IPS DF 6.9 (cell line): ENCODE results near the gene CENPU.

Source experiments
- DNase-seq: peaks from one replicate; pipeline ENCODE4 v3.0.0-alpha.2; 2013; ENCODE audit warnings: low read depth, low spot score
- H3K27ac ChIP-seq: one replicate; pipeline ENCODE4 v1.5.1; 2013; ENCODE audit warnings: low read length, control low read depth
- H3K27me3 ChIP-seq: 2 replicates; pipeline ENCODE4 v1.6.1; 2013; ENCODE audit warnings: mild to moderate bottlenecking, low read length; ENCODE audit not compliant: control insufficient read depth, insufficient read depth
- H3K36me3 ChIP-seq: 2 replicates; pipeline ENCODE4 v1.6.1; 2013; ENCODE audit warnings: low read length; ENCODE audit not compliant: control insufficient read depth, insufficient read depth
- H3K4me1 ChIP-seq: 2 replicates; pipeline ENCODE4 v1.6.1; 2013; ENCODE audit warnings: low read length; ENCODE audit not compliant: control insufficient read depth, insufficient read depth
- H3K4me3 ChIP-seq: 2 replicates; pipeline ENCODE4 v1.5.1; 2013; ENCODE audit warnings: mild to moderate bottlenecking, low read length
- H3K9me3 ChIP-seq: 2 replicates; pipeline ENCODE4 v1.6.1; 2013; ENCODE audit warnings: low read length, inconsistent platforms; ENCODE audit not compliant: control insufficient read depth, insufficient read depth
- WGBS: extraction: QIAGEN DNeasy Blood & Tissue Kit; methylation state at CpG from one replicate; pipeline ENCODE4 v1.1.7; 2013; ENCODE audit warnings: mixed read lengths, missing lambda C conversion rate; ENCODE audit not compliant: insufficient read length, insufficient coverage; 5-methylcytosine and 5-hydroxymethylcytosine counted together

CENPU gene

DNA sequence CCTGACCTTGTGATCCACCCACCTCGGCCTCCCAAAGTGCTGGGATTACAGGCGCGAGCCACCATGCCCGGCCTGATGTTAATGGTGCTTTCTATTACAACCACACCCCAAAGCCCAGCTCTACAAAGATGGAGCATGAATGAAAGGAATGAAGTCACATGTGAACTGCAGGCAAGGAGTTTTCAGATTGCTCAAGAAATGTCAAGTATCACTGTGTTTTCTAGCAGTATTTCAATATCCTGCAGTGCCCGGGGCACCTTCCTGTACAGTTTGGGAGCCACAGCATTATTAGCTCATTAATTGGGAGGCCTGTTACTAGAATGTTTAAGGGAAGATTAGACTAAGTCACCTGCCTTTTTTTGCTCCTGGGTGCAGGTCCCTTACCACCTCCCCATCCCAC lies 44.2 kb downstream of the CENPU start:
- H3K36me3 ChIP-seq, result no peaks in the 10 kb centered on the region
- H3K4me1 ChIP-seq, result no peaks in the 10 kb centered on the region
- H3K27me3 ChIP-seq, result no peaks in the 10 kb centered on the region
- no CpG with 5 or more reads among the region's 5 CpGs for whole genome bisulfite sequencing
- no peak overlapping the region for H3K27ac ChIP-seq
- no peak overlapping the region for H3K4me3 ChIP-seq
- DNase-seq, result no peak
- no peaks in the 10 kb centered on the region for H3K9me3 ChIP-seq

DNA sequence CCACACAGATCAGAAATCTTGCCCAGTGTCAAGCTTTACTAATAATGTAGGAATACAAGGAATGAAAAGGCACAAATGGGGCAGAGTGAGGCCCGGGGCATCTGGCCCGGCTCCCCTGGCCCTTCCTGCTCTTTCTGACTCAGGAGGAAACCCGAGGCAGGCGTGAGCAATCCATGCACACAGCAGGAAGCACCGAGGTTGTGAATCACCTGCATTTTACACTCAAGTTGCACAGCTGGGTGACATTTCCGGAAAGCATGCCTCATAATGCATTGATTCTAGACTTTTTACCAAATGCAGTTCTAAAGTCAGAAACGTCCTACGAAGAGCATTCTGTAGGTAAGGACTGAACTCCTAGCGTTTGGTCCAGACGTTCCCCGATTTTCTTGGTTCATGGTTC lies 45.4 kb downstream of the CENPU start:
- peak; percentile 43 for DNase-seq
- WGBS, result no CpG with 5 or more reads among the region's 11 CpGs
- H3K27ac ChIP-seq, result no peak overlapping the region

DNA sequence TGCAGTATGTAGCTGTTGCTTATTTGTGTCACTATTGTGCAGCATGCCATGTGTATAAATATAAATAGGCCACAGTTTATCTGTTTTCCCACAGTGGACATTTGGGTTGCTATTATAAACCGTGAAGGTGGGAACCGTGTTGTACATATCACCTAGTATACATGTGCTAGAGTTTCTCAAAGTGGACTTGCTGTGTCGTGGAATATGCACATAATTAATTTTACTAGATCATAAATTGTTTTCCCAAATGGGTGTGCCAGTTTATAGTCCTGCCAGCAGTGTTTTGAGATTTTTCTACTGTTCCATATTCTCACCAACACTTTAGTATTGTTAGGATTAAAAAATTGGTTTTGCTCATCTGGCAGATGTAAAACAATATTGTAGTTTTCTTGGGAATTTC lies 45.9 kb downstream of the CENPU start:
- no peak for DNase-seq
- H3K4me3 ChIP-seq, result no peak overlapping the region
- no CpG with 5 or more reads among the region's 3 CpGs for WGBS
- H3K27me3 ChIP-seq, result no peaks in the 10 kb centered on the region
- H3K9me3 ChIP-seq, result no peaks in the 10 kb centered on the region
- H3K4me1 ChIP-seq, result no peaks in the 10 kb centered on the region
- no peak overlapping the region for H3K27ac ChIP-seq
- no peaks in the 10 kb centered on the region for H3K36me3 ChIP-seq

More for the DNA sequence above, 45.4 kb downstream of the CENPU start:
- H3K36me3 ChIP-seq, result no peaks in the 10 kb centered on the region
- no peaks in the 10 kb centered on the region for H3K4me1 ChIP-seq
- H3K27me3 ChIP-seq, result no peaks in the 10 kb centered on the region
- H3K4me3 ChIP-seq, result no peak overlapping the region
- H3K9me3 ChIP-seq, result no peaks in the 10 kb centered on the region

DNA sequence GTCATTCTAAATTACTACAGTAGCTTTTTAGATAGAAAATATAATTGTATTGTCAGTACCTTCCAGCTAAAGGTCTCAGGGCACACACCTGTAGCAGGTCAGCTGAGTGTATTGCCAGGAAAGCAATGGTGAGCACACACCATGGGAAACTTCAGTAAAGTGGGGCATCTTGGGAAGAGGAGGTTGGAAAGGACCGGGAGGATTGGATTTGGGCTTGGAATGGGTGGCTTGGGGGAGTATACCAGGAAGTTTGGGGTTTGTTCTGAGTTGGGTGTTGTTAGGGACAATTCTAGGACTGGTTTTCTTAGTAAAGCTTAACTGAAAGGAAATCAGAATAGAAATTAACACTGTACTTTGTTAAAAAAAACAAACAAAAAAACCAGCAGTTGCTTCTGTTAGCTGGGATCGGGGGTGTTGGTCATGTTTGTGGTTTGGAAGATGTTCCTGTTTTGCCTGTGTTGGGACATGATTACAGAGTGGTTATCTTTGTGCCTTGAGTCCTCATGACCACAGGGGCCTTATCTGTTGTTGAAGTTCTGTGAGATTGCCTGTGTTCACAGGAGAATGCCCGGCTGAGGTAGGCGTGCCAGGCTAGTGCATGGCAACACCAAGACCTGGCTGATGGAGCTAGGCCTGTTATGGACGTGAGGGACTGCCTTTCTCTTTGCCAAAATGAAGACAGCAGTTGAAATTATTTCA lies 49.3 kb downstream of the CENPU start:
- Histone ChIP-seq H3K4me1 (no peaks in the 10 kb centered on the region), H3K9me3 (no peaks in the 10 kb centered on the region), H3K4me3 (no peak overlapping the region), H3K27ac (no peak overlapping the region), H3K27me3 (no peaks in the 10 kb centered on the region), H3K36me3 (no peaks in the 10 kb centered on the region)
- no CpG with 5 or more reads among the region's 5 CpGs for WGBS
- no peak for DNase-seq

DNA sequence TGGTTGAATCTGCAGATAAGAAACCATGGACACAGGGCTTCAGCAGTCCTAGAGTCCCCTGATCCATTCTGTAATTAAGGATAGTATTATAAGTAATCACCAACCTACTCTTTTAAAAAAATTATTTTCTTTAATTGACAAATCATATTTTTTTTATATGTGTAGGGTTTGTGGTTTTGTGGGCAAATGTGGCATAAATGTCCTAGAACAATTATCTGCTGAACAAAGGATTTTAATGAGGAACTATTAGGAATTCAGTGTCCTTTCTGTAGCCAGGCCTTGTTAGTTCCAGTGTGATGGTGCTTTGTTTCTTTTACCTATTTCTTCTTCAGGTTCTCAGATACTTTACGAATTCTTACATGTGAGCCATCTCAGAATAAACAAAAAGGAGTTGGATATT lies 52.0 kb downstream of the CENPU start:
- H3K27ac ChIP-seq, result no peak overlapping the region
- WGBS, result no CpG with 5 or more reads among the region's 1 CpG

DNA sequence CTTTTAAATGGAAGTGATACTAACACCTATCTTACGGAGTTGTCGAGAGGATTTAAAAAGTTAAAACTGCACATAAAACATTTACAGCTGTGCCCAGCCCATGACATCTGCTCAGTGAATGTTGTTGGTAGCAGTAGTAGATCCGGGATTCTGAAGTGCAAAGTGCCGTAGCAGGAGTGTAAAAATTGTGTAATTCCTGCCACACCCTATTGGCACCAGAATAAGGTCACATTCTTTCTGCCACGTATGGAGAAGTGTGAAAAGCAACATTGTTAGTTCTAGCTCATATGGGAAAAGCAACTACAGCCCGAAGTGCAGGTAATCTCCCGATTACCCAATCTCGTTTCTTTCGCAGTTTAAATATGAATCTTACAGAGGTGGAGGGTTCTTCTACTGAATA lies 53.2 kb downstream of the CENPU start:
- no peak for DNase-seq
- Histone ChIP-seq H3K27me3 (no peaks in the 10 kb centered on the region), H3K36me3 (no peaks in the 10 kb centered on the region), H3K4me1 (no peaks in the 10 kb centered on the region), H3K27ac (no peak overlapping the region), H3K9me3 (no peaks in the 10 kb centered on the region), H3K4me3 (no peak overlapping the region)
- no CpG with 5 or more reads among the region's 9 CpGs for WGBS

More for the DNA sequence above, 52.0 kb downstream of the CENPU start:
- Histone ChIP-seq H3K36me3 (no peaks in the 10 kb centered on the region), H3K27me3 (no peaks in the 10 kb centered on the region), H3K4me1 (no peaks in the 10 kb centered on the region), H3K4me3 (no peak overlapping the region), H3K9me3 (no peaks in the 10 kb centered on the region)
- no peak for DNase-seq

DNA sequence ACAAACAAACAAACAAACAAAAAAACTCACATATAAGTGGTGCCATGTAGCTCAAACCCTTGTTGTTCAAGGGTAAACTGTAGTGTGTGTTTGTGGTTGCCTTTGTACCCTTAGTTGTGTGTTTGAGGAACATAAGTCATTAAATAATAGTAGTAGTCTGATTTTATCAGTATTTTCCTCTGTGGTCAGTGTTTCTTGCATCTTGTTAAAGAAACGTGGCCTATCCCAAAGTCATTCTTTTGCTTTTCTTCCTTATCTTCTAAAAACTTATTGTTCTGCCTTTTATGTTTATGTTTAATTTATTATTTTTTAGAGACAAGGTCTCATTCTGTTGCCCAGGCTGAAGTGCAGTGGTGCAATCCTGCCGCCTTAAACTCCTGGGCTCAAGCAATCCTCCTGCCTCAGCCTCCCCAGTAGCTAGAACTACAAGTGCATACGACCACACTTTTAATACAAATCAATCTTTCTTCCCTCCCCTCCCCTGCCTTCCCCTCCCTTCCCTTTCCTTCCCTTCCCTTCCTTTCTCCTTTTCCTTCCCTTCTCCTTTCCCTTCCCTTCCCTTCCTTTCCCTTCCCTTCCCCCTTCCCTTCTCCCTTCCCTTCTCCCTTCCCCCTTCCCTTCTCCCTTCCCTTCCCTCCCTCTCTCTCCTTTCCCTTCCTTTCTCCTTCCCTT lies 57.9 kb downstream of the CENPU start:
- DNase-seq, result no peak
- Histone ChIP-seq H3K4me1 (no peaks in the 10 kb centered on the region), H3K27ac (no peak overlapping the region), H3K4me3 (no peak overlapping the region), H3K27me3 (no peaks in the 10 kb centered on the region), H3K9me3 (no peaks in the 10 kb centered on the region), H3K36me3 (no peaks in the 10 kb centered on the region)
- WGBS, result 100% methylated on average over 1 of the region's 3 CpGs

DNA sequence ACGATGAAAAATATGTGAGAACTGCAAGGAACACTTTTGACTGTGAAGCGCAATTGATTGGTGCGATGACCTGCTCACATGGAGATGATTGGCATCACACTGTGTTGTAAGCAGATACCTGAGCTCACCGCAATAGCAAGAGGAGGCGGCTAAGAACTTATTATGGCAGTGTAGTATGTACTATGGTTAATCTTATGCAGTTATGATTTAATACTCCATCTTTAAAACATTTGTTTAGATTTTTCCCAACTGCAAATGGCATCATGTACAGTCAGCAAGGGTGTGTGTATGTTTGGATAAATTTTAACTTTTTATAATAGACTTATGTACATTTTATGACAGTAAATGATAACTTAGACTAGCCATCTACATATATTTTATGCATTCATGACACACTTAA lies 58.9 kb downstream of the CENPU start:
- Histone ChIP-seq H3K27me3 (no peaks in the 10 kb centered on the region), H3K36me3 (no peaks in the 10 kb centered on the region), H3K4me1 (no peaks in the 10 kb centered on the region), H3K4me3 (no peak overlapping the region), H3K9me3 (no peaks in the 10 kb centered on the region), H3K27ac (no peak overlapping the region)
- WGBS, result no CpG with 5 or more reads among the region's 5 CpGs
- no peak for DNase-seq

DNA sequence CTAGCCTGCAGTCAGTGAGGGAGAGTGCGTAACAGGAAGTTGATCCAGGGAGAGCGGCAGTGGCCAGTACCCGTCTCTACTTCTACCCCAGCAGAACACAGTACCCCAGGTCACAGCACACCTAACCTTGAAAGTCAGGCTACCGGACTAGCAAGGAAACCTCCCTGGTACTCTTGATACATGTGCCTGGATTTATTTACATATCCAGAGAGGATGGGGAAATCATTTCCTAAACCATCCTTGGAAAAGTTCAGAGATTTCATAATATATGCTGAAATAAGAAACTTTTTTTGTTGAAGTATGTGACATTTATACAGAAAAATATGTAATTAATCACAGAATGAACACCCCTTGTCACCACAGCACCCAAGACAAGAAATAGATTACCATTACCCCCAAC lies 59.9 kb downstream of the CENPU start:
- DNase-seq, result no peak
- H3K4me1 ChIP-seq, result no peaks in the 10 kb centered on the region
- WGBS, result no CpG with 5 or more reads among the region's 4 CpGs

DNA sequence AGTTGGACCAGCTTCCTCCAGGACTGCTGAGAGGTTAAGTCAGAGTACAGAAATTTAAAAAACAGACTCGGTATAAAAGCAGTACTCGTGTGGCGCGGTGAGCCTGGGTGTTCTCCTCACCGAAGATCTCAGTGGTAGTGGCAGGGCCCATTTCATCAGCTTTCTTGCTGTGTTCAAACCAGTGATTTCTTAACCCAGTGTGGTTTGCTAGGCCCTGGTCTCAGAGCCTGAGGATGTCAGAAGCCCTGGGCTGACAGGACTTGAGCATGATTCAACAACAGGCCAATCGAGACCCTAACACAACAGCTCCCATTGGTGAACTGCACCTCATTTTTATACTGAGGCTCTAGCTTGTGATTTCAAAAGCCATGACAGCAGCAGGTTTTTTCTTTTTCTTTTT lies 61.2 kb downstream of the CENPU start:
- no peak overlapping the region for H3K4me3 ChIP-seq
- no CpG with 5 or more reads among the region's 6 CpGs for WGBS
- H3K27ac ChIP-seq, result no peak overlapping the region
- no peaks in the 10 kb centered on the region for H3K27me3 ChIP-seq
- DNase-seq, result no peak
- H3K36me3 ChIP-seq, result no peaks in the 10 kb centered on the region
- H3K9me3 ChIP-seq, result no peaks in the 10 kb centered on the region
- no peaks in the 10 kb centered on the region for H3K4me1 ChIP-seq

More for the DNA sequence above, 59.9 kb downstream of the CENPU start:
- no peak overlapping the region for H3K27ac ChIP-seq
- no peak overlapping the region for H3K4me3 ChIP-seq
- H3K36me3 ChIP-seq, result no peaks in the 10 kb centered on the region
- H3K27me3 ChIP-seq, result no peaks in the 10 kb centered on the region
- no peaks in the 10 kb centered on the region for H3K9me3 ChIP-seq

DNA sequence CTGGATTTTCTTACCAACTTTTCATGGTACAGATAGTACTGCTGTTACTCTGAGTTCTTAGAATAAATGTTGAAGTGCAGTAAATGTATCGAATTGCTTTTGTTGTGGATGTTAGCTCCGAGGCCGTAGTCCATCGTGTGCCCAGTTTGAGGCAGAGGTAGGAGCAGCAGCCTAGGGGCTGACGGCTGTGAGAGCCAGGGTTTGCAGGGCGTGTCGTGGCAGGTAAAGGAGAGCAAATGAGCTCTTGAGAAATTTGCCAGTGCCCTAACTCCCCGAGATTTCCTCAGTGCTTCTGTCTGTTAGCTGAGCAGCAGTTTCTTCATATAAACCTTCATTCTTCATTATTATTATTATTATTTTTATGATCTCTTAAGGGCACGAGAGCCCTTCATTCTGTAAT lies 62.8 kb downstream of the CENPU start:
- no peaks in the 10 kb centered on the region for H3K36me3 ChIP-seq
- H3K9me3 ChIP-seq, result no peaks in the 10 kb centered on the region
- no peak for DNase-seq
- H3K4me3 ChIP-seq, result no peak overlapping the region
- H3K27me3 ChIP-seq, result no peaks in the 10 kb centered on the region
- WGBS, result no CpG with 5 or more reads among the region's 9 CpGs
- no peaks in the 10 kb centered on the region for H3K4me1 ChIP-seq
- no peak overlapping the region for H3K27ac ChIP-seq
